K562 (cell line): ENCODE measurements around the gene WDR76. TPM values are rescaled to one million over a fixed set of nuclear protein-coding genes. Genes with fewer than 3 reads are reported as not detected.
"Not testable (repeated sequence)": the region's sequence is repeated elsewhere in the genome, so short reads cannot be mapped to it uniquely, and the experiment has no call there.

ENCODE experiments used
- ATAC-seq: fragments of 200-7000 bp; cut with Tn5 transposase; 3 replicates; pipeline ENCODE4 v1.9.1; 2020; ENCODE audit warnings: moderate library complexity
- BruUV-seq: library from RNA; stranded (reverse); fragments of 400-500 nt; replicated peaks from 2 replicates; lab custom pipeline; 2021; lab: Mats Ljungman, UMichigan
- CTCF ChIA-PET: fragments of 300-600 bp; formaldehyde crosslinking; extraction: SDS; loops from one replicate; lab custom pipeline; 2021; ENCODE audit warnings: low intra/inter-chr PET ratio; lab: Yijun Ruan, JAX
- POLR2A ChIA-PET: fragments of 300-600, 350-650 bp; sonication (Branson Sonifier 250); formaldehyde crosslinking; extraction: SDS; loops from one replicate; lab custom pipeline; 2021; ENCODE audit warnings: antibody characterized with exemption, inconsistent platforms; lab: Yijun Ruan, JAX
- DNase-seq, 4 experiments: peaks; one replicate each; pipeline versions ENCODE4 v3.0.0 to v3.0.0-alpha.2; 2011 to 2018; ENCODE audit warnings: low spot score in 3 of 4, mixed read lengths in 3 of 4; ENCODE audit errors: extremely low read depth in 1 of 4
- FAIRE-seq: peaks from 2 replicates; lab custom pipeline; 2011; peaks lifted over from hg19 to GRCh38; lab: Jason Lieb, UNC
- H2AFZ ChIP-seq: 2 replicates; pipeline ENCODE4 v1.6.0; 2011; ENCODE audit warnings: low read depth, low read length, control low read depth, inconsistent platforms
- H3K27ac ChIP-seq: fragments of 200-600 bp; 3 replicates; pipeline ENCODE4 v1.8.0; 2011; ENCODE audit warnings: low read depth, mild to moderate bottlenecking, control low read depth, inconsistent platforms, low read length, moderate library complexity, mixed read lengths; ENCODE audit errors: extremely low read depth
- H3K27me3 ChIP-seq, 2 experiments: fragments of 300-600 bp in 1 of 2; 2 replicates in 1 of 2; 3 replicates in 1 of 2; pipeline versions ENCODE4 v1.6.0 to v1.8.0; 2011; ENCODE audit warnings: inconsistent platforms in 2 of 2, low read length in 2 of 2, mild to moderate bottlenecking in 1 of 2, mixed read lengths in 1 of 2, moderate library complexity in 1 of 2; ENCODE audit not compliant: control insufficient read depth in 2 of 2, insufficient read depth in 2 of 2
- H3K36me3 ChIP-seq: fragments of 300-600 bp; 3 replicates; pipeline ENCODE4 v1.8.0; 2011; ENCODE audit warnings: mild to moderate bottlenecking, low read length, inconsistent platforms; ENCODE audit not compliant: control insufficient read depth, insufficient read depth
- H3K4me1 ChIP-seq, 2 experiments: fragments of 200-600 bp in 1 of 2; replicated peaks in 1 of 2; 2 replicates in 1 of 2; 3 replicates in 1 of 2; pipeline versions ENCODE4 v1.5.1 to v1.8.0; 2011; ENCODE audit warnings: inconsistent platforms in 2 of 2, low read length in 2 of 2, mild to moderate bottlenecking in 1 of 2, mixed read lengths in 1 of 2, moderate library complexity in 1 of 2; ENCODE audit not compliant: control insufficient read depth in 2 of 2, insufficient read depth in 2 of 2
- H3K4me2 ChIP-seq: 2 replicates; pipeline ENCODE4 v1.6.1; 2011; ENCODE audit warnings: low read length, control low read depth, inconsistent platforms, mixed read lengths; ENCODE audit not compliant: insufficient read depth
- H3K4me3 ChIP-seq: fragments of 200-600 bp; sonication (generic), shearing (Covaris generic); 2 replicates; pipeline ENCODE4 v1.5.1; 2016; ENCODE audit warnings: control low read depth, inconsistent platforms
- H3K79me2 ChIP-seq: fragments of 200-600 bp; 3 replicates; pipeline ENCODE4 v1.8.0; 2011; ENCODE audit warnings: low read length, inconsistent platforms; ENCODE audit not compliant: control insufficient read depth, insufficient read depth
- H3K9ac ChIP-seq, 2 experiments: 2 replicates each; pipeline versions ENCODE4 v1.6.0 to v1.6.1; 2011; ENCODE audit warnings: low read depth in 2 of 2, low read length in 2 of 2, control low read depth in 1 of 2, inconsistent platforms in 1 of 2, mild to moderate bottlenecking in 1 of 2, mixed read lengths in 1 of 2; ENCODE audit not compliant: insufficient read depth in 1 of 2
- H3K9me1 ChIP-seq: one replicate; pipeline ENCODE4 v1.6.0; 2011; ENCODE audit warnings: inconsistent platforms, mild to moderate bottlenecking, low read length, moderate library complexity; ENCODE audit not compliant: control insufficient read depth, insufficient read depth
- H3K9me3 ChIP-seq: replicated peaks from 2 replicates; pipeline ENCODE4 v1.5.1; 2011; ENCODE audit warnings: low read depth, low read length, inconsistent platforms; ENCODE audit not compliant: control insufficient read depth, insufficient read depth
- H4K20me1 ChIP-seq: replicated peaks from 2 replicates; pipeline ENCODE4 v1.6.1; 2011; ENCODE audit warnings: low read length, inconsistent platforms, mixed read lengths; ENCODE audit not compliant: control insufficient read depth, insufficient read depth
- CHD2 ChIP-seq: IDR thresholded peaks from 2 replicates; pipeline ENCODE4 v1.6.1; 2011; ENCODE audit warnings: low read depth, low read length
- CHD4 ChIP-seq: fragments of 200-600 bp; sonication (generic); IDR thresholded peaks from 3 replicates; pipeline ENCODE4 v1.6.1; 2012; ENCODE audit warnings: low read depth, mild to moderate bottlenecking, mixed read lengths, low read length, inconsistent platforms; ENCODE audit not compliant: insufficient read depth, insufficient replicate concordance, poor library complexity, severe bottlenecking
- DDX20 ChIP-seq: fragments of 450-650 bp; IDR thresholded peaks from 2 replicates; pipeline ENCODE4 v1.6.1; 2016; ENCODE audit warnings: missing genetic modification characterization, low read depth, mild to moderate bottlenecking, missing compliant biosample characterization, moderate library complexity
- NR2C1 ChIP-seq, 2 experiments: fragments of 450-650 bp; IDR thresholded peaks; 2 replicates each; pipeline ENCODE4 v1.6.1; 2017; ENCODE audit warnings: mild to moderate bottlenecking in 2 of 2, antibody characterized with exemption in 1 of 2, inconsistent platforms in 1 of 2, missing compliant biosample characterization in 1 of 2, missing genetic modification characterization in 1 of 2
- ZNF124 ChIP-seq: sonication (generic); formaldehyde crosslinking; IDR thresholded peaks from 2 replicates; pipeline ENCODE4 v1.8.1; 2022; ENCODE audit warnings: missing genetic modification reagents
- whole genome bisulfite sequencing: fragments of 100-300 bp; shearing (Covaris generic); methylation state at CpG from one replicate; pipeline ENCODE4 v1.1.6; 2016; ENCODE audit warnings: low coverage, mixed read lengths; ENCODE audit not compliant: insufficient coverage; ENCODE audit errors: missing lambda C conversion rate; 5-methylcytosine and 5-hydroxymethylcytosine counted together
- in situ Hi-C: fragments of 300-500 bp; cut with MboI; formaldehyde crosslinking; loops from 4 replicates; pipeline ENCODE4 v1.15.0; 2018; ENCODE audit warnings: inconsistent platforms, mixed read lengths
- intact Hi-C: fragments of 100-400 bp; cut with micrococcal nuclease; formaldehyde crosslinking; loops from 2 replicates; pipeline ENCODE4 v1.14.2; 2022
- polyA plus RNA-seq, 8 experiments: library from polyadenylated mRNA; depleted of rRNA in 4 of 8; stranded (reverse) in 5 of 8; unstranded in 3 of 8; fragments of >200 nt; fragmentation: Nextera tagmentation in 2 of 8; fragmentation: Illumina TruSeq in 1 of 8; extraction: Ambion mirVana in 2 of 8; extraction: Trizol in 1 of 8; gene quantifications; 2 replicates each; pipeline versions ENCODE4 v1.2.1 to v1.2.3, GENCODE V29; 2011 to 2014; ENCODE audit warnings: inconsistent platforms in 1 of 8, missing spikeins in 1 of 8
- total RNA-seq, 7 experiments: library from RNA; depleted of rRNA in 6 of 7; stranded (reverse); fragments of >200 nt in 6 of 7; fragmentation: Illumina TruSeq in 2 of 7; extraction: Trizol in 2 of 7; gene quantifications; 2 replicates each; pipeline versions ENCODE4 v1.2.1 to v1.2.3, GENCODE V29; 2011 to 2021; ENCODE audit warnings: low replicate concordance in 1 of 7

WDR76 gene
- total and polyA plus RNA-seq, 9 of the 15 experiments (the other 6 are each of a cell fraction or from before 2014, with no cell fraction given) = 9.8 to 69.5 (median 44.4) TPM

GRCh38 chr15:43828061-43828657, 1.4 kb downstream of the WDR76 start (continued):
- no peak for TF ChIP-seq DDX20 (tag)
- no peak for TF ChIP-seq NR2C1 (IDR thresholded peaks at IDR 0.05)
- TF ChIP-seq NR2C1 (tag; IDR thresholded peaks at IDR 0.05) = no peak
- no peak for TF ChIP-seq ZNF124 (CRISPR knock-in tag)
- no peak for TF ChIP-seq CHD4
- no peak for TF ChIP-seq CHD2

- POLR2A ChIA-PET = interaction anchor here (0.6 to 0.8 kb wide), 2 partner anchors 84 to 457 kb away, joined by 3 to 4 read pairs; no protein-coding TSS in a partner anchor
- H3K9me3 ChIP-seq, H3K4me2 ChIP-seq, ATAC-seq, H4K20me1 ChIP-seq, H3K27ac ChIP-seq, H2AFZ ChIP-seq, H3K27me3 ChIP-seq, in situ Hi-C loops, H3K9ac ChIP-seq, H3K9me1 ChIP-seq, H3K4me3 ChIP-seq, intact Hi-C loops, BruUV-seq, CTCF ChIA-PET: not testable (repeated sequence)
- Histone ChIP-seq H3K4me1 (peaks cover 14 to 16% of the 10 kb centered on the region in 2 experiments; a peak in 3 of 5 replicates), H3K36me3 (peaks cover 42% of the 10 kb centered on the region; the same call in 2 of the 3 replicates), H3K79me2 (peaks cover 67% of the 10 kb centered on the region)
- DNase-seq (peak in 1 of 4 experiments; percentile 14), FAIRE-seq (peak; percentile 11)
- 84% methylated on average over 9 of the region's 9 CpGs for WGBS
Measured at GRCh38 chr15:43829951-43830540, 3.2 kb downstream of the WDR76 start.
